ENCODE measurements around the gene MGAT5B. TPM values are rescaled to one million over a fixed set of nuclear protein-coding genes. Genes with fewer than 3 reads are reported as not detected.

MGAT5B gene
- total RNA-seq, 4 donors from 2014 or later, result 0.78 to 1.5 (median 0.96) TPM

GRCh38 chr17:76958974-76959373, 90.8 kb downstream of the MGAT5B start:
- H3K27me3 ChIP-seq, result peaks cover 0 to 38% of the 10 kb centered on the region in 2 donors
- no peak overlapping the region for H3K4me3 ChIP-seq
- 73 to 81% methylated on average over 9 of the region's 9 CpGs for WGBS, 2 donors
- DNase-seq (ENCODE audit: low spot score in 2 of 2), result no peak
- H3K36me3 ChIP-seq, result no peaks in the 10 kb centered on the region
- TF ChIP-seq POLR2A (IDR thresholded peaks at IDR 0.05), result no peak
- no peak for TF ChIP-seq EP300 (IDR thresholded peaks at IDR 0.05)
- TF ChIP-seq CTCF (IDR thresholded peaks at IDR 0.05), result no peak
- H3K27ac ChIP-seq, result no peak overlapping the region
- no peaks in the 10 kb centered on the region for H3K4me1 ChIP-seq
- no peaks in the 10 kb centered on the region for H3K9me3 ChIP-seq

GRCh38 chr17:76961869-76962268, 93.7 kb downstream of the MGAT5B start:
- no peaks in the 10 kb centered on the region for H3K36me3 ChIP-seq
- TF ChIP-seq POLR2A (IDR thresholded peaks at IDR 0.05), result no peak
- TF ChIP-seq EP300 (IDR thresholded peaks at IDR 0.05), result no peak
- TF ChIP-seq CTCF (IDR thresholded peaks at IDR 0.05), result no peak
- H3K9me3 ChIP-seq, result no peaks in the 10 kb centered on the region
- WGBS, 2 donors, result 72 to 80% methylated on average over 13 of the region's 13 CpGs
- no peak overlapping the region for H3K4me3 ChIP-seq
- no peak overlapping the region for H3K27ac ChIP-seq
- H3K4me1 ChIP-seq, result no peaks in the 10 kb centered on the region
- DNase-seq (ENCODE audit: low spot score in 2 of 2), result no peak
- H3K27me3 ChIP-seq, result peaks cover 0 to 48% of the 10 kb centered on the region in 2 donors

GRCh38 chr17:76962858-76963257, 94.7 kb downstream of the MGAT5B start:
- Histone ChIP-seq H3K4me1 (no peaks in the 10 kb centered on the region), H3K36me3 (no peaks in the 10 kb centered on the region), H3K9me3 (no peaks in the 10 kb centered on the region), H3K27me3 (peaks cover 0 to 50% of the 10 kb centered on the region in 2 donors), H3K4me3 (no peak overlapping the region), H3K27ac (no peak overlapping the region)
- TF ChIP-seq EP300 (IDR thresholded peaks at IDR 0.05) (no peak), CTCF (IDR thresholded peaks at IDR 0.05) (no peak), POLR2A (IDR thresholded peaks at IDR 0.05) (no peak)
- 81 to 100% methylated on average over 1 of the region's 1 CpG for WGBS, 2 donors
- no peak for DNase-seq (ENCODE audit: low spot score in 2 of 2)

GRCh38 chr17:76966016-76966415, 97.8 kb downstream of the MGAT5B start:
- H3K9me3 ChIP-seq, result no peaks in the 10 kb centered on the region
- TF ChIP-seq EP300 (IDR thresholded peaks at IDR 0.05) (no peak), CTCF (IDR thresholded peaks at IDR 0.05) (no peak), POLR2A (IDR thresholded peaks at IDR 0.05) (no peak)
- H3K4me1 ChIP-seq, result peaks cover 0 to 12% (median 6%) of the 10 kb centered on the region in 4 donors
- H3K27ac ChIP-seq, result no peak overlapping the region
- DNase-seq (ENCODE audit: low spot score in 2 of 2), result no peak
- no peaks in the 10 kb centered on the region for H3K36me3 ChIP-seq
- peaks cover 0 to 63% of the 10 kb centered on the region in 2 donors for H3K27me3 ChIP-seq
- no peak overlapping the region for H3K4me3 ChIP-seq
- WGBS, 2 donors, result 88 to 89% methylated on average over 4 of the region's 4 CpGs

- WGBS, 2 donors, result 68 to 73% methylated on average over 9 of the region's 9 CpGs
- no peak for DNase-seq (ENCODE audit: low spot score in 2 of 2)
- Histone ChIP-seq H3K9me3 (no peaks in the 10 kb centered on the region), H3K4me3 (no peak overlapping the region), H3K4me1 (peaks cover 0 to 12% (median 6%) of the 10 kb centered on the region in 4 donors), H3K36me3 (no peaks in the 10 kb centered on the region), H3K27me3 (peaks cover 0 to 68% of the 10 kb centered on the region in 2 donors), H3K27ac (no peak overlapping the region)
- TF ChIP-seq POLR2A (IDR thresholded peaks at IDR 0.05) (no peak), CTCF (IDR thresholded peaks at IDR 0.05) (no peak), EP300 (IDR thresholded peaks at IDR 0.05) (no peak)
Measured at GRCh38 chr17:76966486-76967181, 98.4 kb downstream of the MGAT5B start.

Measured in tibial nerve (tissue), 4 donors.